ENCODE results near the gene TMEM54.
A peak's percentile ranks its signal among the peaks of the same experiment; 100 is the strongest.

The TMEM54 gene

DNA sequence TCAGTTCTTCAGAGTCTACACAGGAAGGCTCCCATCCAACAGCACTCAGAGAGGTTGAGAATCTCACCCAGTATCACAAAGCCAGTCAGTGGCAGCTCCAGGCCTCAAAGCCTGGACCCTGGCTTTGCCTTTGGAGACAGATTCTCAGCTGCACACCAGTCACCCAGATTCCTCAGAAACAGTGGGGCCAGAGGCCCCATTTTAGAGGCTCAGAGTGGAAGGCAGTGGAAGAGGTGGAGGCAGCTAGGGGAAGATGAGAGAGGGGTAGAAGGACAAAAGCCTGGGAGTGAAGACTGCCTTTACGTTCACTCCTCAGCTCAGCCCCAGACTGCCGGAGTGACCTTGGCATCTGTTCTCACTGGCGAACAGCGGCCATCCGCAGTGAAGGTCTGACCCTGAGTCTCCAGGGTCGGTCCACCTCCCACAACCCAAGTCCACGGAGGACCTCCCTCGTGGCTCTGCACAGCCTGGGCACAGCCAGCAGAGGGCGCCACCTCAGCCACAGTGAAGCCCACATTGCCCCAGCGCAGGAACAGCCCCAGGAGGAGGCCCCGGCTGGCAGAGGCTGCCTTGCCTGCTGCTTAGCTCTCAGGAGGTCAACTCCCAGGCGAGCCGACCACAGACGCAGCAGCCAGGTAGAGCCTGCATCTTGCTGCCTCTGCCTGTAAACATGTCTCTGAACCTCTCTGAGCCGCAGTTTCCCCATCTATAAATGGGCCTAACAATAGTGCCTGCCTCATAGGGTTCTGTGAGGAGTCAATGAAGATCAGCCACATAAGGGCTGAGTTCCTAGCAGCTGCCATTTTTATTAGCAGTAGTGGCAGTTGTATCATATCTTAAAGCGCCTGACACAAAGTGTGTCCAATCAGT lies 24.6 kb downstream of the TMEM54 start (continued):
- TF ChIP-seq ZNF175 (tag by site-specific recombination; IDR thresholded peaks at IDR 0.05) = no peak
- peak; percentile 94 for TF ChIP-seq CTCF (tag by site-specific recombination; IDR thresholded peaks at IDR 0.05)
- 0 out of 2 replicates have a peak, but pooled peaks have one; percentile 38 for TF ChIP-seq ZNF341 (tag by site-specific recombination; IDR thresholded peaks at IDR 0.05; ENCODE audit: low read depth)
- TF ChIP-seq ZNF776 (tag by site-specific recombination; IDR thresholded peaks at IDR 0.05; ENCODE audit: borderline replicate concordance) = no peak
- peak; percentile 52 for TF ChIP-seq ZIC2 (tag by site-specific recombination; IDR thresholded peaks at IDR 0.05)
- 0 out of 2 replicates have a peak, but pooled peaks have one; percentile 22 for TF ChIP-seq ZNF501 (tag by site-specific recombination; IDR thresholded peaks at IDR 0.05)
- peak; percentile 53; the same call in 1 of the 2 replicates for TF ChIP-seq ZNF692 (tag by site-specific recombination; IDR thresholded peaks at IDR 0.05)
- TF ChIP-seq GLIS1 (tag by site-specific recombination; IDR thresholded peaks at IDR 0.05) = peak; percentile 83
- no peak for TF ChIP-seq MYNN (tag by site-specific recombination; IDR thresholded peaks at IDR 0.05; ENCODE audit: borderline replicate concordance)
- TF ChIP-seq ZNF335 (tag by site-specific recombination; conservative IDR thresholded peaks at IDR 0.05) = peak; percentile 45; the same call in 1 of the 2 replicates
- peak; percentile 83 for TF ChIP-seq GLIS2 (tag by site-specific recombination; IDR thresholded peaks at IDR 0.05)
- TF ChIP-seq SP7 (tag by site-specific recombination; IDR thresholded peaks at IDR 0.05) = peak; percentile 34; the same call in 1 of the 2 replicates
- TF ChIP-seq, protein P1, sequence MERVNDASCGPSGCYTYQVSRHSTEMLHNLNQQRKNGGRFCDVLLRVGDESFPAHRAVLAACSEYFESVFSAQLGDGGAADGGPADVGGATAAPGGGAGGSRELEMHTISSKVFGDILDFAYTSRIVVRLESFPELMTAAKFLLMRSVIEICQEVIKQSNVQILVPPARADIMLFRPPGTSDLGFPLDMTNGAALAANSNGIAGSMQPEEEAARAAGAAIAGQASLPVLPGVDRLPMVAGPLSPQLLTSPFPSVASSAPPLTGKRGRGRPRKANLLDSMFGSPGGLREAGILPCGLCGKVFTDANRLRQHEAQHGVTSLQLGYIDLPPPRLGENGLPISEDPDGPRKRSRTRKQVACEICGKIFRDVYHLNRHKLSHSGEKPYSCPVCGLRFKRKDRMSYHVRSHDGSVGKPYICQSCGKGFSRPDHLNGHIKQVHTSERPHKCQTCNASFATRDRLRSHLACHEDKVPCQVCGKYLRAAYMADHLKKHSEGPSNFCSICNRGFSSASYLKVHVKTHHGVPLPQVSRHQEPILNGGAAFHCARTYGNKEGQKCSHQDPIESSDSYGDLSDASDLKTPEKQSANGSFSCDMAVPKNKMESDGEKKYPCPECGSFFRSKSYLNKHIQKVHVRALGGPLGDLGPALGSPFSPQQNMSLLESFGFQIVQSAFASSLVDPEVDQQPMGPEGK (tag by site-specific recombination; IDR thresholded peaks at IDR 0.05) = peak; percentile 70

DNA sequence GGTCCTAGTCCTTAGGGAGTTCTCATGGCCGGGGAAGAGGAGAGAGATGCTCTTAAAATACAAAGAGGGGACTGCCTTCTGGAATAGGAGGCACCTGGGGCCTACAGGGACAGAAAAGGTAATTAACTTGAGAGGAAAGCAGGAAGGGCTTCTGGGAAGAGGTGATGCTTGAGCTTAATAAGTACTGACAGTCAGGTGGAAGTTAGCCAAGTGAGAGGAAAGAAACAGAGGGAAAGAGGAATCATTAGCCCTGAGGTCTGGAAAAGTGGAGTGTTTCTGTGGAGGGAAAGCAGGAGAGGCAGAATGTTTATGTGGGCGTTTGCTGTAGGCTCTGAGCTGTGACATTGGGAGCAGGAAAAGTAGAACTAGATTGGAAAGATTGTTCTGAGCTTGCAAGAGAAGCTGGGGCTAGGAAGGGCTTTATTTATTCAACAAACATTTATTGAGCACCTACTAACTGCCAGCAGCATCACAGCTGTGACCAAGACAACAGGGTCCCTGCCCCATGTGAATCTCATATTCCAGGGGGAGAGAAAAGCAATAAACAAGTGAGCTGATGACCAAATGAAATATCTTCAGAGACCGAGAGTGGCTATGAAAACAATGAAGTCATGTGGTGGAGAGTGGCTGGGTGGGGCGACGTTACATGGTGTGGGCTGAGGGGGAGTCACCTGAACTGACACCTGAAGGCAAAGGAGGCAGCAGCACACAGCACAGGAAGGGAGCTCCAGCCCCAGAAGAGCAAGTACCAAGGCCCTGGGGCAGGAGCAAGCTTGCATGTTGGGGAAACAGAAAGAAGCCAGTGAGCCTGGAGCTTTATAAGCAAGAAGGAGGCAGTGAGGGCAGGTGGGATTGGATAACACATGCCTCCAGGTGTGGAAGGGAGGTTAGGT lies 26.1 kb downstream of the TMEM54 start:
- ChIA-PET CTCF (interaction anchor here (0.6 to 5.1 kb wide), 27 partner anchors 8 to 596 kb away, joined by 3 to 50 read pairs (median 4); partner anchors contain the start of genes AZIN2 and HPCA), POLR2A (interaction anchor here (0.8 kb wide), 2 partner anchors 90 to 206 kb away, joined by 3 read pairs; partner anchors contain the start of gene AZIN2)
- no peaks in the 10 kb centered on the region; the same call in 1 of the 2 replicates for H3K4me1 ChIP-seq (ENCODE audit: control insufficient read depth, insufficient read depth, low read length)
- H3K27ac ChIP-seq (ENCODE audit: extremely low read depth, low read depth, low read length) = no peak overlapping the region
- no peak overlapping the region for H3K4me3 ChIP-seq (ENCODE audit: low read depth, low read length)
- no peaks in the 10 kb centered on the region for H3K9me3 ChIP-seq (ENCODE audit: control insufficient read depth, insufficient read depth, low read depth, low read length)
- H3K36me3 ChIP-seq (ENCODE audit: control insufficient read depth in 2 of 2, insufficient read depth in 1 of 2, low read length in 2 of 2) = no peaks in the 10 kb centered on the region
- TF ChIP-seq ATF2 (tag by site-specific recombination; IDR thresholded peaks at IDR 0.05; ENCODE audit: low read depth) (0 out of 2 replicates have a peak, but pooled peaks have one; percentile 29), ZNF366 (tag by site-specific recombination; conservative IDR thresholded peaks at IDR 0.05) (peak; percentile 41), SETDB1 (IDR thresholded peaks at IDR 0.05; ENCODE audit: insufficient read length, low read length) (no peak), HOXA7 (CRISPR knock-in tag; IDR thresholded peaks at IDR 0.05; ENCODE audit: borderline replicate concordance) (no peak), PRDM10 (tag by site-specific recombination; IDR thresholded peaks at IDR 0.05) (0 out of 2 replicates have a peak, but pooled peaks have one; percentile 11), HOXC10 (CRISPR knock-in tag; IDR thresholded peaks at IDR 0.05) (no peak), ZNF664 (tag by site-specific recombination; IDR thresholded peaks at IDR 0.05) (peak; percentile 95)
- TF ChIP-seq, protein P1 (tag by site-specific recombination; IDR thresholded peaks at IDR 0.05) = peak; percentile 19; the same call in 1 of the 2 replicates

Measured in HEK293 (cell line).